ENCODE data around the gene GPER1. TPM values are rescaled to one million over a fixed set of nuclear protein-coding genes. Genes with fewer than 3 reads are reported as not detected.

Gene GPER1
- total RNA-seq, 1 donor from 2014 or later: 11.1 TPM

- DNase-seq (no peak), ATAC-seq (no peak)
- TF ChIP-seq CTCF (IDR thresholded peaks at IDR 0.05): no peak
- intact Hi-C loops (cut with DNase I): no loop called here
- H3K4me3 ChIP-seq: no peak overlapping the region
- no peaks in the 10 kb centered on the region for H3K36me3 ChIP-seq
- no peaks in the 10 kb centered on the region for H3K9me3 ChIP-seq
- no peak overlapping the region for H3K27ac ChIP-seq
- H3K27me3 ChIP-seq: no peaks in the 10 kb centered on the region
- no peaks in the 10 kb centered on the region for H3K4me1 ChIP-seq
These were observed 11.2 kb downstream of the GPER1 start for GRCh38 chr7:1099154-1099542.

DNA sequence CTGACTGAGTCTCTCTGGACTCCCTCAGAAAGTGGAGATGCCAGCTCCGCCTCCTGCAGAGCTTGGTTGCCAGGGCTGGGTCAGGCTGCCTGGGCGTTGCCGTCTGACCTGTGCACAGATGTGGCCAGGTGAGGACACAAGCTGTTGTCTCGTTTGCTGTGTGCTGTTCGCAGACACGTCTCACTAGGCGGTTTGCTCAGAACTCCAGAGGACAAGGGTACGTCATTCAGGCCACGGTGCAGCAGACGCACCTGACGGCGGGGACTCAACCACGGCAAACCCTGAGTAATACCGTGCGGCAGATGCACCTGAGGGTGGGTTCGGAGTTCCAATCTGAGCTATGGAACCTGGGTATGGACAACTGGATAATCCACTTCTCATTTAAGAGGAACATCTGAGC, 11.7 kb downstream of the GPER1 start:
- no peak for TF ChIP-seq CTCF (IDR thresholded peaks at IDR 0.05)
- no peak for ATAC-seq

GRCh38 chr7:1100386-1100785, 12.5 kb downstream of the GPER1 start:
- Histone ChIP-seq H3K4me1 (no peaks in the 10 kb centered on the region), H3K9me3 (no peaks in the 10 kb centered on the region), H3K27ac (no peak overlapping the region), H3K36me3 (no peaks in the 10 kb centered on the region), H3K4me3 (no peak overlapping the region), H3K27me3 (no peaks in the 10 kb centered on the region)
- intact Hi-C loops (cut with DNase I): no loop called here
- ATAC-seq (no peak), DNase-seq (no peak)
- TF ChIP-seq CTCF (IDR thresholded peaks at IDR 0.05): no peak

More for the DNA sequence above, 11.7 kb downstream of the GPER1 start:
- Histone ChIP-seq H3K27ac (no peak overlapping the region), H3K27me3 (no peaks in the 10 kb centered on the region), H3K36me3 (no peaks in the 10 kb centered on the region), H3K9me3 (no peaks in the 10 kb centered on the region), H3K4me3 (no peak overlapping the region), H3K4me1 (no peaks in the 10 kb centered on the region)
- intact Hi-C loops (cut with DNase I): no loop called here
- no peak for DNase-seq

- H3K27ac ChIP-seq: no peak overlapping the region
- no peak overlapping the region for H3K4me3 ChIP-seq
- H3K36me3 ChIP-seq: no peaks in the 10 kb centered on the region
- TF ChIP-seq CTCF (IDR thresholded peaks at IDR 0.05): no peak
- no peaks in the 10 kb centered on the region for H3K27me3 ChIP-seq
- no peaks in the 10 kb centered on the region for H3K9me3 ChIP-seq
- ATAC-seq (no peak), DNase-seq (no peak)
- intact Hi-C loops (cut with DNase I): no loop called here
- H3K4me1 ChIP-seq: no peaks in the 10 kb centered on the region
These were observed 13.1 kb downstream of the GPER1 start for GRCh38 chr7:1100834-1101562.

- DNase-seq (no peak), ATAC-seq (no peak)
- no peak overlapping the region for H3K4me3 ChIP-seq
- H3K27me3 ChIP-seq: no peaks in the 10 kb centered on the region
- no peak overlapping the region for H3K27ac ChIP-seq
- no peaks in the 10 kb centered on the region for H3K36me3 ChIP-seq
- H3K9me3 ChIP-seq: no peaks in the 10 kb centered on the region
- H3K4me1 ChIP-seq: no peaks in the 10 kb centered on the region
- no peak for TF ChIP-seq CTCF (IDR thresholded peaks at IDR 0.05)
- intact Hi-C loops (cut with DNase I): no loop called here
These were observed 13.9 kb downstream of the GPER1 start for GRCh38 chr7:1101563-1102431.

All from upper lobe of right lung (tissue), 1 donor.